H1 (cell line): ENCODE data around the gene NSL1. TPM values are rescaled to one million over a fixed set of nuclear protein-coding genes. Genes with fewer than 3 reads are reported as not detected.

Experiments
- CTCF ChIA-PET: fragments of 300-600 bp; sonication (Branson Sonifier 250); formaldehyde crosslinking; loops from one replicate; lab custom pipeline; 2021; ENCODE audit not compliant: partially characterized antibody; lab: Charles Lee
- POLR2A ChIA-PET: fragments of 300-600 bp; sonication (Branson Sonifier 250); formaldehyde crosslinking; loops from one replicate; lab custom pipeline; 2021; ENCODE audit warnings: inconsistent platforms; ENCODE audit not compliant: partially characterized antibody; lab: Charles Lee
- DNase-seq, 2 experiments: peaks; one replicate each; pipeline versions ENCODE4 v3.0.0 to v3.0.0-alpha.2; 2010 to 2022; ENCODE audit warnings: low spot score in 2 of 2, low read depth in 1 of 2, mixed read lengths in 1 of 2
- FAIRE-seq: peaks from 2 replicates; lab custom pipeline; 2011; peaks lifted over from hg19 to GRCh38; lab: Jason Lieb, UNC
- H2AFZ ChIP-seq: 2 replicates; pipeline ENCODE4 v1.8.1; 2012; ENCODE audit warnings: low read length, inconsistent platforms
- H2AK5ac ChIP-seq: 2 replicates; pipeline ENCODE4 v1.6.1; 2013; ENCODE audit warnings: low read depth, low read length
- H2BK120ac ChIP-seq: replicated peaks from 2 replicates; pipeline ENCODE3; 2013; ENCODE audit warnings: low read depth, low read length, inconsistent platforms
- H2BK12ac ChIP-seq: 2 replicates; pipeline ENCODE4 v1.6.1; 2013; ENCODE audit warnings: low read depth, low read length
- H2BK15ac ChIP-seq: 2 replicates; pipeline ENCODE4 v1.6.1; 2013; ENCODE audit warnings: low read length
- H2BK20ac ChIP-seq: 2 replicates; pipeline ENCODE4 v1.6.1; 2013; ENCODE audit warnings: low read length
- H2BK5ac ChIP-seq: 2 replicates; pipeline ENCODE4 v1.6.1; 2013; ENCODE audit warnings: low read depth, low read length
- H3K14ac ChIP-seq: 2 replicates; pipeline ENCODE4 v1.6.1; 2013; ENCODE audit warnings: inconsistent platforms; ENCODE audit not compliant: insufficient read length
- H3K18ac ChIP-seq: 2 replicates; pipeline ENCODE4 v1.6.1; 2013; ENCODE audit warnings: low read length; ENCODE audit errors: extremely low read depth
- H3K23ac ChIP-seq: 2 replicates; pipeline ENCODE4 v1.6.1; 2013; ENCODE audit warnings: inconsistent platforms; ENCODE audit not compliant: insufficient read length
- H3K23me2 ChIP-seq: 2 replicates; pipeline ENCODE4 v1.6.1; 2013; ENCODE audit warnings: low read depth, low read length
- H3K27ac ChIP-seq: 2 replicates; pipeline ENCODE4 v1.6.1; 2011; ENCODE audit warnings: low read depth, low read length, inconsistent platforms
- H3K27me3 ChIP-seq, 4 experiments: replicated peaks in 1 of 4; 1 replicate in 1 of 4; 2 replicates in 3 of 4; pipeline versions ENCODE4 v1.6.1 to v1.8.1; 2011 to 2013; ENCODE audit warnings: low read length in 3 of 4, mild to moderate bottlenecking in 3 of 4, inconsistent platforms in 2 of 4, mixed read lengths in 2 of 4, moderate library complexity in 1 of 4; ENCODE audit not compliant: control insufficient read depth in 3 of 4, insufficient read depth in 3 of 4; ENCODE audit errors: extremely low read depth in 1 of 4
- H3K36me3 ChIP-seq, 4 experiments: 2 replicates each; pipeline versions ENCODE4 v1.6.1 to v1.8.1; 2011 to 2013; ENCODE audit warnings: mild to moderate bottlenecking in 4 of 4, low read length in 3 of 4, moderate library complexity in 2 of 4, control low read depth in 1 of 4, inconsistent platforms in 1 of 4; ENCODE audit not compliant: insufficient read depth in 4 of 4, control insufficient read depth in 2 of 4
- H3K4ac ChIP-seq: replicated peaks from 2 replicates; pipeline ENCODE3; 2013; ENCODE audit warnings: low read length, low read depth, mixed read lengths, inconsistent platforms; ENCODE audit not compliant: insufficient read length
- H3K4me1 ChIP-seq, 4 experiments: replicated peaks in 1 of 4; 1 replicate in 1 of 4; 2 replicates in 3 of 4; pipeline versions ENCODE4 v1.6.1 to v1.8.1; 2011 to 2013; ENCODE audit warnings: low read length in 3 of 4, inconsistent platforms in 2 of 4, mixed read lengths in 1 of 4; ENCODE audit not compliant: insufficient read depth in 4 of 4, control insufficient read depth in 3 of 4
- H3K4me2 ChIP-seq, 2 experiments: 2 replicates each; pipeline versions ENCODE4 v1.6.1 to v1.8.1; 2011 to 2013; ENCODE audit warnings: low read depth in 2 of 2, low read length in 2 of 2, control low read depth in 1 of 2, inconsistent platforms in 1 of 2, mild to moderate bottlenecking in 1 of 2; ENCODE audit not compliant: insufficient read depth in 1 of 2
- H3K4me3 ChIP-seq, 4 experiments: fragments of 200-600, 300-600 bp in 1 of 4; sonication (generic), shearing (Covaris generic), sonication (Bioruptor Twin) in 1 of 4; 2 replicates each; pipeline versions ENCODE4 v1.5.1 to v1.8.1; 2011 to 2016; ENCODE audit warnings: low read length in 4 of 4, low read depth in 3 of 4, control low read depth in 2 of 4, inconsistent platforms in 2 of 4, mild to moderate bottlenecking in 2 of 4, mixed read lengths in 1 of 4, moderate library complexity in 1 of 4; ENCODE audit not compliant: insufficient read depth in 2 of 4; ENCODE audit errors: extremely low read depth in 1 of 4
- H3K56ac ChIP-seq: replicated peaks from 2 replicates; pipeline ENCODE3; 2013; ENCODE audit warnings: low read depth, mild to moderate bottlenecking, mixed read lengths, low read length, inconsistent platforms; ENCODE audit not compliant: insufficient read length
- H3K79me1 ChIP-seq: 2 replicates; pipeline ENCODE4 v1.6.1; 2013; ENCODE audit warnings: low read depth, low read length, control low read depth
- H3K79me2 ChIP-seq, 2 experiments: 2 replicates each; pipeline versions ENCODE4 v1.6.1 to v1.8.1; 2012 to 2013; ENCODE audit warnings: low read length in 2 of 2, mild to moderate bottlenecking in 2 of 2, inconsistent platforms in 1 of 2; ENCODE audit not compliant: insufficient read depth in 2 of 2, control insufficient read depth in 1 of 2
- H3K9ac ChIP-seq, 4 experiments: replicated peaks in 1 of 4; 1 replicate in 1 of 4; 2 replicates in 3 of 4; pipeline versions ENCODE4 v1.6.1 to v1.8.1; 2011 to 2013; ENCODE audit warnings: low read depth in 3 of 4, low read length in 3 of 4, control low read depth in 2 of 4, mild to moderate bottlenecking in 2 of 4, moderate library complexity in 2 of 4, inconsistent platforms in 1 of 4; ENCODE audit errors: extremely low read depth in 1 of 4
- H3K9me3 ChIP-seq, 2 experiments: 2 replicates each; pipeline versions ENCODE4 v1.6.1 to v1.8.1; 2012 to 2013; ENCODE audit warnings: mild to moderate bottlenecking in 2 of 2, moderate library complexity in 2 of 2, control low read depth in 1 of 2, inconsistent platforms in 1 of 2, low read depth in 1 of 2, low read length in 1 of 2, mixed read lengths in 1 of 2; ENCODE audit not compliant: insufficient read depth in 2 of 2
- H4K20me1 ChIP-seq, 2 experiments: replicated peaks in 1 of 2; 2 replicates each; pipeline versions ENCODE3 to v1.8.1; 2011 to 2013; ENCODE audit warnings: inconsistent platforms in 2 of 2, low read length in 2 of 2, mild to moderate bottlenecking in 1 of 2; ENCODE audit not compliant: insufficient read depth in 2 of 2, control insufficient read depth in 1 of 2
- H4K5ac ChIP-seq: 2 replicates; pipeline ENCODE4 v1.6.1; 2013; ENCODE audit warnings: low read length, low read depth, mixed read lengths, inconsistent platforms; ENCODE audit not compliant: insufficient read length
- H4K8ac ChIP-seq: 2 replicates; pipeline ENCODE4 v1.8.0; 2013; ENCODE audit warnings: mild to moderate bottlenecking, moderate library complexity, low read length, inconsistent platforms; ENCODE audit not compliant: insufficient read depth; ENCODE audit errors: extremely low read depth
- H4K91ac ChIP-seq: replicated peaks from 2 replicates; pipeline ENCODE3; 2013; ENCODE audit warnings: low read length, mixed read lengths, inconsistent platforms; ENCODE audit not compliant: insufficient read length
- ATF3 ChIP-seq: IDR thresholded peaks from 2 replicates; pipeline ENCODE4 v1.6.1; 2011; ENCODE audit warnings: low read depth, mild to moderate bottlenecking, low read length; ENCODE audit not compliant: insufficient read depth
- TEAD4 ChIP-seq: IDR thresholded peaks from 2 replicates; pipeline ENCODE4 v1.6.1; 2012; ENCODE audit warnings: low read depth, low read length, inconsistent platforms, mixed read lengths
- WGBS, 2 experiments: shearing (Covaris generic) in 1 of 2; methylation state at CpG; one replicate each; pipeline versions ENCODE4 v1.1.6 to v1.1.7; 2013 to 2015; ENCODE audit warnings: low lambda C conversion rate in 2 of 2, mixed read lengths in 2 of 2, inconsistent platforms in 1 of 2, low coverage in 1 of 2, missing lambda C conversion rate in 1 of 2; ENCODE audit not compliant: insufficient replicate concordance in 2 of 2, insufficient coverage in 1 of 2, insufficient read length in 1 of 2; ENCODE audit errors: extremely low coverage in 1 of 2, missing lambda C conversion rate in 1 of 2; 5-methylcytosine and 5-hydroxymethylcytosine counted together
- polyA plus RNA-seq, 7 experiments: library from polyadenylated mRNA; depleted of rRNA in 3 of 7; stranded (reverse) in 5 of 7; unstranded in 2 of 7; fragments of >200 nt in 5 of 7; fragments of 200-250 nt in 2 of 7; gene quantifications; 1 replicate in 5 of 7; 2 replicates in 1 of 7; 4 replicates in 1 of 7; pipeline versions ENCODE4 v1.2.1 to v1.2.3, GENCODE V29; 2011 to 2013; ENCODE audit warnings: missing spikeins in 2 of 7, mixed read lengths in 2 of 7
- total RNA-seq: library from RNA; stranded (reverse); fragmentation: NEBNext Ultra II Directional; extraction: Animal tissue kit (Norgen Biotek cat#: 25700); gene quantifications from 2 replicates; pipeline ENCODE4 v1.2.1, GENCODE V29; 2021

The NSL1 gene
- total and polyA plus RNA-seq, 2 of the 8 experiments (the other 6 are each of a cell fraction or from before 2014, with no cell fraction given) = 25.4 to 51.7 TPM

- no peak for DNase-seq
- Histone ChIP-seq H3K79me2 (no peaks in the 10 kb centered on the region), H3K27ac (no peak overlapping the region), H3K9me3 (no peaks in the 10 kb centered on the region), H2BK12ac (no peak overlapping the region), H3K18ac (no peak overlapping the region), H3K9ac (no peak overlapping the region), H3K4me2 (no peak overlapping the region), H2AK5ac (peak overlapping the region; percentile 28; the same call in 1 of the 2 replicates), H3K4me3 (no peak overlapping the region), H3K56ac (no peak overlapping the region), H2BK5ac (no peak overlapping the region), H3K4me1 (peaks cover 0 to 9% (median 1%) of the 10 kb centered on the region in 4 experiments; a peak in 4 of 7 replicates)
- POLR2A ChIA-PET = interaction anchor here (1.0 to 2.0 kb wide), 3 partner anchors 15 to 85 kb away, joined by 3 to 5 read pairs (median 4); partner anchors contain the start of gene ATF3
- CTCF ChIA-PET = interaction anchor here (0.6 to 2.1 kb wide), 10 partner anchors 8 to 1006 kb away, joined by 3 to 7 read pairs (median 4); no protein-coding TSS in a partner anchor
- TF ChIP-seq ATF3 (no peak), TEAD4 (peak; percentile 46; the same call in 1 of the 2 replicates)
- TF ChIP-seq, all 59 proteins: peak for 1
- no peak overlapping the region for H4K5ac ChIP-seq
- no peak overlapping the region for H4K91ac ChIP-seq
- no peaks in the 10 kb centered on the region for H3K36me3 ChIP-seq
- H3K4ac ChIP-seq = no peak overlapping the region
- H2BK20ac ChIP-seq = no peak overlapping the region
- no peak overlapping the region for H3K23ac ChIP-seq
- no peak overlapping the region for H2BK15ac ChIP-seq
- peaks cover 0 to 4% of the 10 kb centered on the region in 2 experiments for H4K20me1 ChIP-seq
- H2BK120ac ChIP-seq = no peak overlapping the region
- no peak overlapping the region for H2AFZ ChIP-seq
- 89% methylated on average over 9 of the region's 9 CpGs; no CpG with 5 or more reads in 1 of the 2 experiments for WGBS, 2 experiments
- H3K14ac ChIP-seq = no peak overlapping the region
- H3K27me3 ChIP-seq = peaks cover under 1 to 14% (median 5%) of the 10 kb centered on the region in 4 experiments
- no peaks in the 10 kb centered on the region for H3K79me1 ChIP-seq
- FAIRE-seq = no peak
- H4K8ac ChIP-seq = no peak overlapping the region
- peaks cover 5% of the 10 kb centered on the region; the same call in 1 of the 2 replicates for H3K23me2 ChIP-seq
These were observed 98.6 kb downstream of the NSL1 start for GRCh38 chr1:212692774-212693644.
